ENCODE results near the gene RNF130.

The RNF130 gene

DNA sequence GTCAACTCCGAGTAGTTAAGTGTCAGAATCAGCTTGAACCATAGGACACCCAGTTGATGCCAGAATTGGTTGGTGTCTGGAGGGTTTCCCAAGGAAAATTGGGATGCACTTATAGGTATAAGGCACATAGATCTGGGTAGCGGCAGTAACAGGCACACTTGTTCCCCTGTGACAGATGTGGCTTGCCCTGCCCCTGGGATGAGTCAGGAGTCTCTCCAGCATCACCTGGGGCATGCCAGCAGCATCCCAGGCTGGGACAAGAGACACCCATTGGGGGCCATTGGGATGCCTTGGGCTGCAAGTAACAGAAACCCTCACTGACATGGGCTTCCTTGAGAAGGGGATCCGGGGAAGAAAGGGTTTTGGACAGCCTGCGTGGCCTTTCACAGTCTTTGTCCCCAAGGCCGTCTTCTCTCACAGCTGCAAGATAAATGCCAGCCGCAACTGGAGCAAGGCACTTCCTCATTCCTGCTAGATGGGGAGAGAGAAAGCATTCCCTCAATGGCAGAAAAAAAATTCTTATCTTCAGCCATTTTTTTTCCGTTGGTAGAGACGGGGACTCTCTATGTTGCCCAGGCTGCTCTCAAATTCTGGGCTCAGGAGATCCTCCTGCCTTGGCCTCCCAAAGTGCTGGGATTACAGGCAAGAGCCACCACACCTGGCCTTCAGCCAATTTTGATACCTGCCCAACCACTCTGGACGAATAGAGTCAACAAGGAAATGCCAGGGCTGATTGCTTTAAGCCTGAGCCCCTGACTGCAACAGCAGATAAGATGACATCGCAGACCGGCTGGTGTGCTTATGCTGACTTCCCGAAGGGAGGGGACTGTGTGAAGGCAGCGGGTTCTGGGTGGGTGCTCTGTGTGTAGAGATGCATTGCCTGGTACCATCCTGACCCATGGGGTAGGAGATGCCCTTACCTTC lies 13.3 kb upstream of the RNF130 start:
- DNase-seq, result no peak

DNA sequence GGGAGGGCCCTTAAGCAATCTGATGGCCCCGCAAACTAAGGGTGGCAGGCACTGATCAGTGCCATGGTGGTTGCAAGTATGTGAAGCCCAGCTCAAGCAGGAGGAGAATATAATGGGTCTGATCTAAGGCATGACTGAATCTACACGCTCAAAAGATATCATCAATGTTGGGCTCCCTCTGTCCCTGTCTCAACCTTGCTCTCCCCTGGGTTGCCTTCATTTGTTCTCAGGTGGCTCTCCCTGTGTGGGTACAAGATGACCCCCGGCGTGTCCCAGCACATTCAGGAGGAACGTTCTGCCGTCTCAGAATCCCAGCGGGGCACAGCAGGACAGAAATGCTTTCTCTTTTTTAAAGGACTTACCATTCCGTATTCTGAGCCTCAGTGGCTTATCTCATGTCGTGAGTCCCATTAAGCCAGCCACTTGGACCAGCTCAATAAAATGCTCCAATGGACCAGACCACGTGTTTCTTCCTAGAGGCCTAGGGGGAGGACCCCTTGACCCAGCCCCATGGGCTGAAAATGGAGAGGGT lies 12.0 kb upstream of the RNF130 start:
- DNase-seq, result no peak

- no peak for DNase-seq
These were observed 11.3 kb upstream of the RNF130 start for GRCh38 chr5:180082633-180083420.

GRCh38 chr5:180081481-180081880 lies 9.9 kb upstream of the RNF130 start:
- DNase-seq, result no peak

- peak; percentile 74 for DNase-seq
These were observed 9.1 kb upstream of the RNF130 start for GRCh38 chr5:180080486-180081280.

- DNase-seq, result no peak
These were observed 8.3 kb upstream of the RNF130 start for GRCh38 chr5:180079702-180080466.

- DNase-seq, result no peak
These were observed 6.8 kb upstream of the RNF130 start for GRCh38 chr5:180078348-180078747.

- no peak for DNase-seq
These were observed 6.2 kb upstream of the RNF130 start for GRCh38 chr5:180077594-180078284.

GRCh38 chr5:180075703-180076102 lies 4.1 kb upstream of the RNF130 start:
- no peak for DNase-seq

DNA sequence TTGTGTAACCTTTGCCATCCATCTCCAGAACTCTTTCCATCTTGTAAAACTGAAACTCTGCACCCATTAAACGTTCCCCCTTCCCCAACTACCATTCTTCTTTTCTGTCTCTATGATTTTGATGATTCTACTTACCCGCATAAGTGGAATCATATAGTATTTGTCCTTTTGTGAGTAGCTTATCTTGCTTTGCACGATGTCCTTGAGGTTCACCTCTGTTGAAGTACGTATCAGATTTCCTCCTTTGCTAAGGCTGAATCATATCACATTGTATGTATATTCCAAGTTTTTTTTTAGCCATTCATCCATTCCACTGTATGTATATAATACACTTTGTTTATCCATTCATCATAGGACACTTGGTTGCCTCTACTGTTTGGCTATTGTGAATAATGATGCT lies 2.9 kb upstream of the RNF130 start:
- no peak for DNase-seq

DNA sequence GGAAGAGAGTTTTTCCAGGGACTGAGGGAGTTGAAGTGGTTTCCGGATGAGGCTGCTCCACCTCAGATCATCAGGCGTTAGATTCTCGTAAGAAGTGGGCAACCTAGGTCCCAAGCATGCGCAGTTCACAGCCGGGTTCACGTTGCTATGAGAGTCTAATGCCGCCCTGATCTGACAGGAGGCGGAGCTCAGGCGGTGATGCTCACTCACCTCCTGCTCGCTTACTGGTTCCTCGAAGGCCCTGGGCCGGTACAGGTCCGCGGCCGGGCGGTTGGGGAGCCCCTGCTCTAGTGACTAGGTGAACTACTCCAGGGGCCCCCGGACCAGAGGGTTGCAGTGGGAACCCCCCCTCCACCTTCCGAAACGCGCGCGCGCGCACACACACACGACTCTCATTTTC lies 997 bp upstream of the RNF130 start:
- DNase-seq, result no peak

GRCh38 chr5:180072256-180072548 lies 643 bp upstream of the RNF130 start:
- DNase-seq, result no peak

DNA sequence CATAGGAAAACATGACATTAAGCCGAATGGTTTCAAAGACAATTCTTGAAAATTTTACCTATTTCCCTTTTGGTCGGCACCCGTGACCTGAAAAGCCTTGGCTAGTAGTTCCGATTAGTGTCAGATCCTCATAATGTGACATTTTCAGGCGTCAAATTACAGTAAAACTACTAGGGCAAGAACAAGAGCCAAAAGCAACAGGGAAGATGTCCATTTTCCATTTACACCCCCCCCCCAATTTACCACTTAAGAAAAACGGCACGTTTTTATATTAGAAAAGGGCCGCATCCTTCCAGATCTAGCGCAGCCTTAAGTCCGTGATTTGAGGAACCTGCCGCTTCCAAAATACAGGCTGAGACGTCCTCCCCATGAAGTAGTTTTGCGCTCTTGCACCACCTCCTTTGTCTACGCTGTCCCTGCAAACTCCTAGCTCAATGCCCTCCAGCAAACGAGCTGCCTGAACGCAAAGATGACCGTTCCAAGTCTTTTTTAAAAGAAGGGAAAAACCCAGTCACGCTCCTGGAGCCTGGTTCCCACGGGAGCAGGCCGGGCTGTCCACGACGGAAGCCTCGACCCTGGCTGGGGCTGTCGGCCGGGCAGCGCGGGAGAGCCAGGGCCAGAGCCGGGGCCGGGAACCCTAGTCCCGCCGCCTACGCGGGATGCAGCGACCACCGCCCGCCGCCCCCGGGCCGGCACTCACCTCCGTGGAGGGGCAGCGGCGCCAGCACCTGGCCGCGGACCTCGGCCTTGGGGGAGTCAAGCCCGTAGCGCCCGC lies 616 bp downstream of the RNF130 start:
- no peak for DNase-seq

GRCh38 chr5:180069589-180070247 lies 1.8 kb downstream of the RNF130 start:
- DNase-seq, result no peak

GRCh38 chr5:180068519-180069090 lies 3.0 kb downstream of the RNF130 start:
- no peak for DNase-seq

DNA sequence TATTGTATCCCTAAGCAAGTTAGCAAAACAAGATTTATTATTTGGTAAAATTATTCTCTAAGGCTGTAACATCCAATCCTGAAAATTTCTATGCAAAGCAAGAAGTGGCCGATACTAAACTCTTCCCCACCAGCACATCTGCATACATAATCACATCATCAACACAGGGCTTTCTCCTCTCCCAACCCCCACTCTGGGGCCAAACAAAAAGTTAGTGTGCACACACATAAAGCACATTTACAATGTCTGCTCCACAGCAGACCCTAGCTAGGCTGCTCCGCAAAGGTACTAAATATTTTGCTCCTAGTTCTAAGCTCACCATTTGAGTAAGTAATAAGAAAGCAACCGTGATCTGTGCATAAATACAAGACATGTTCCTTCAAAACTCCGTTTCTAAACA lies 3.6 kb downstream of the RNF130 start:
- no peak for DNase-seq

DNA sequence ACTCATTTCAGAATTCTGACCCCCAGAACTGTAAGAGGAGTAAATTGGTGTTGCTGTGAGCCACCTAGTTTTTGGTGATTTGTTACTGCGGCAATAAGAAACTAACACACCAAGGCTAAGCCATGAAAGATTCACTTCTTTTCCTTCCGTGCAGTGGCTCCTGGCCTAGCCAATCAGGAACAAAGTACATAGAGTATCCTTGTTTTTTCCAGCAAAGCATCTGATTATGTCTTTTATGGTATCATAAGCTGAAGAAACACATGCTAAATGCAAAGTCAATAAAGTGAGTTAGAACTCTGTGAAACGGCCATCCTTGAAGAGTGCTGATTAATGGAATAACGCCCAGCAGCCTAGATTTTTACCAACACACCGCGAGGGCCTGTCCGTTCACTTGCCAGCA lies 11.4 kb downstream of the RNF130 start:
- no peak for DNase-seq

GRCh38 chr5:180059326-180059725 lies 12.2 kb downstream of the RNF130 start:
- no peak for DNase-seq

DNA sequence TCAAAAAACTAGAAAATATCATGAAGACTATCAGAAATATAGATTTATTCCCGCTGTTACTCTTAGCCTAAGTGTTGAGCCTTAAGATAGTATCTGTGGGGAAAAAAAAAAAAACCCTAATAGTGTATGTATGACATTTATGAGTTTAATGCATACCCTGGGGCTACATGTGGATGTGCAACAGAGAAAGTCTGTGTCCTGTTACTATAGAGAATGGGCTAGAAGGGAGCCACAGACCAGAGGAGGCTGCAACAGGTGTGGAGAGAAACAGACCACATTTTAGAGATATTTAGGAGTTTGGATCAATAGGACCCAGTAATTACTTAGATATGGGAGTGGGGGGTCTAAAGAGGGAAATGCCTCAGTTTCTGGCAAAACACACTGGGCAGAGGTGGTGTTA lies 15.4 kb downstream of the RNF130 start:
- no peak for DNase-seq

- DNase-seq, result no peak
These were observed 17.3 kb downstream of the RNF130 start for GRCh38 chr5:180054226-180054625.
